Epithelial cell of esophagus (primary cell): ENCODE data around the gene NPHS1.
A peak's percentile ranks its signal among the peaks of the same experiment; 100 is the strongest.

Experiments used
- DNase-seq: peaks from one replicate; pipeline ENCODE4 v3.0.0; 2010; ENCODE audit warnings: low read depth
- H3K4me3 ChIP-seq: 2 replicates; pipeline ENCODE4 v1.5.1; 2011; ENCODE audit warnings: mild to moderate bottlenecking, low read length, control low read depth
- TF ChIP-seq, protein P1 (sequence below): IDR thresholded peaks from 2 replicates; pipeline ENCODE4 v1.5.1; 2011; ENCODE audit warnings: low read depth, mild to moderate bottlenecking, low read length, control low read depth, inconsistent platforms; ENCODE audit not compliant: insufficient read depth; ENCODE audit errors: missing control alignments

The NPHS1 gene

DNA sequence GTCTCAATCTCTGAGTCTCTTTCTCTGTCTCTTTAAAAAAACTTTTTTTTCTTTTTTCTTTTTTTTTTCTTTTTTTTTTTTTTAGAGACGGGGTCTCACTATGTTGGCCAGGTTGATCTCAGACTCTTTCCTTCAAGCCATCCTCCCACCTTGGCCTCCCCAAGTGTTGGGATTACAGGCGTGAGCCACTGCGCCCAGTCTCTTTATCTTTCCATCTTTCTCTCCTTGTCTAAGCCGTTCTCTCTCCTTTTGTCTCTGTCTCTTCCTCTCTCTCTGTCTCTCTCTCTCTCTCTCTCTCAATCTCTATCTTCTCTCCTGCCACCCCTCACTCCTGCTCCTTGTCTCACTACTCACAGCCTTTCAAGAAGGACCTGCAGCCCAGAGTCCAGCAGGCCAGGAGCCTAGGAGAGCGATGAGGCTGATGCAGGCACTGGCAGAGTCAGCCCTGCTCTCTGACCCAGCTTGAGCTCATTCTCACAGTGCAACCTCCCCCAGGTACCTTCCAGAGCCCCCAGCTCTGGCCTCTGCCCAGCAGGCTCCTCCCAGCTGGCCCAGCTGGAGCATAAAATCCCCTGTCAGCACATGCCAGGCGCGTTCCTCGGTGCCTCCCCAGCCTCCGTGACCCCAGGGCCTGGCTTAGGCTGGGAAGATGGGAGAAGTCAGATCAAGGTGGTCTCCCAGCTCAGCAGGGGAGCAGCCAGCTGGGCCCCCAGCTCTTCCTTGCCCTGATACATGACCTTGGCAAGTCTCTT lies at the start of gene NPHS1:
Gene NPHS1 (minus strand): TSS at position 476 of the 752 bp plus-strand sequence. CDS start 667 bp downstream, outside the sequence.
- DNase-seq, result no peak
- H3K4me3 ChIP-seq, result no peak within 1 kb of the TSS
- TF ChIP-seq, protein P1, sequence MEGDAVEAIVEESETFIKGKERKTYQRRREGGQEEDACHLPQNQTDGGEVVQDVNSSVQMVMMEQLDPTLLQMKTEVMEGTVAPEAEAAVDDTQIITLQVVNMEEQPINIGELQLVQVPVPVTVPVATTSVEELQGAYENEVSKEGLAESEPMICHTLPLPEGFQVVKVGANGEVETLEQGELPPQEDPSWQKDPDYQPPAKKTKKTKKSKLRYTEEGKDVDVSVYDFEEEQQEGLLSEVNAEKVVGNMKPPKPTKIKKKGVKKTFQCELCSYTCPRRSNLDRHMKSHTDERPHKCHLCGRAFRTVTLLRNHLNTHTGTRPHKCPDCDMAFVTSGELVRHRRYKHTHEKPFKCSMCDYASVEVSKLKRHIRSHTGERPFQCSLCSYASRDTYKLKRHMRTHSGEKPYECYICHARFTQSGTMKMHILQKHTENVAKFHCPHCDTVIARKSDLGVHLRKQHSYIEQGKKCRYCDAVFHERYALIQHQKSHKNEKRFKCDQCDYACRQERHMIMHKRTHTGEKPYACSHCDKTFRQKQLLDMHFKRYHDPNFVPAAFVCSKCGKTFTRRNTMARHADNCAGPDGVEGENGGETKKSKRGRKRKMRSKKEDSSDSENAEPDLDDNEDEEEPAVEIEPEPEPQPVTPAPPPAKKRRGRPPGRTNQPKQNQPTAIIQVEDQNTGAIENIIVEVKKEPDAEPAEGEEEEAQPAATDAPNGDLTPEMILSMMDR, result no peak

DNA sequence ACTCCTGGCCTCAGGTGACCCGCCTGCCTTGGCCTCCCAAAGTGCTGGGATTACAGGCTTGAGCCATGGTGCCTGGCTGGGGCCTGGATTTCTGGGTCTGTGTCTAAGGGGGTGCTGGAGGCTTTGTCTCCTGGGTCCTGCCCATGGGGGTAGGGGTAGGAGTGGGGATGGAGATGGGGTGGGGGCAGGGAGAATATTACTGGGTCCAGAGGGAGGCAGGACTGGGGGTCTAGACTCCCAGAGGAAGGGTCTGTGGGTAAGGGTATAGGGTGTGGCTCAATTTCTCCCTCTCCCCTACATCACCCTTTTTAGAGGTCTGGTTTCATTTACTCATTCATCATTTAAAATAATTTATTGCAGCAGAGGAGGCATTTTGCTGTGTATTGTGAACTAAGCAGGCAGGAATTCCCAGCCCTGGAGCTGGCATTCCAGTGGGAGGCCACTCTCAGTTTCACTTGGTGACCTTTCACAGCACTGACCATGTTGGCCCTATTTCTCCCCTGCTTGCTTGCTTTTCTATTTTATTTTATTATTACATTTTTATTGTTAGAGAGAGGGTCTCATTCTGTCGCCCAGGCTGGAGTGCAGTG lies 48.8 kb upstream of the NPHS1 start:
- H3K4me3 ChIP-seq, result no peak overlapping the region
- TF ChIP-seq, protein P1, result no peak
- DNase-seq, result peak; percentile 8

GRCh38 chr19:35899547-35900214 lies 47.4 kb upstream of the NPHS1 start:
- TF ChIP-seq, protein P1, result no peak
- H3K4me3 ChIP-seq, result peak overlapping the region; percentile 78
- DNase-seq, result peak; percentile 90

- no peak for DNase-seq
- TF ChIP-seq, protein P1, result no peak
Measured at GRCh38 chr19:35898499-35898809, 46.1 kb upstream of the NPHS1 start.

DNA sequence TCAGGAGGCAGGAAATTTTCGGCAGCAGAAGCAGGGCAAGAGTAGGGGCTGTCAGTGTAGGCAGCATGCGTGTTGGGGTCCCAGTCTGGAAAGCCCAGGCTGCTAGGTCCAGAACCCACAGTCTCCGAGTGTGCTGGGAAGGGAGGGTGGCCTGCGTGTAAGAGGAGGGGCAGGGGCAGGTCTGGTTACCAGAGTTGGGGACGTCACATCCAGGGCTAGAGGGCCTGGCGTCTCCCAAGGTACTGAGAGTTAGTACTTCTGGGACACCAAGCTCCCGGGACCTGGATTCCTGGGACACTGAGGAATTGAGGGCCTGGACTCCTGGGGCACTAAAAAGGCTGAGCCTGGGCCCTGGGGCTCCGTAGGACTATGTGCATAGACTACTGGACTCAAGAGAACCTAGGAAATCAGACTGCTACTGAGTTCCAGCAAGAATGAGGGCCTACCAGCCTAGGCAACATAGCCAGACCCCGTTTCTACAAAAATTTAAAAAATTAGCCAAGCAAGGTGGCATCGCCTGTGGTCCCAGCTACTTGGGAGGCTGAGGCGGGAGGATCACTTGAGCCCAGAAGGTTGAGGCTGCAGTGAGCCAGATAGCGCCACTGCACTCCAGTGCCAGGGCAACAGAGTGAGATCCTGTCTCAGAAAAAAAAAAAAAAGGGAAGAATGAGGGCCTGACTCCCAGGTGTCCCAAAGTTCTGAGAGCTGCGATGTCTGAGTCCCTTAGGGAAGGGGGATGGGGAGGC lies 45.6 kb upstream of the NPHS1 start:
- H3K4me3 ChIP-seq, result peak overlapping the region; percentile 78
- no peak for DNase-seq
- TF ChIP-seq, protein P1, result no peak

More at GRCh38 chr19:35898499-35898809, 46.1 kb upstream of the NPHS1 start:
- peak overlapping the region; percentile 78 for H3K4me3 ChIP-seq

DNA sequence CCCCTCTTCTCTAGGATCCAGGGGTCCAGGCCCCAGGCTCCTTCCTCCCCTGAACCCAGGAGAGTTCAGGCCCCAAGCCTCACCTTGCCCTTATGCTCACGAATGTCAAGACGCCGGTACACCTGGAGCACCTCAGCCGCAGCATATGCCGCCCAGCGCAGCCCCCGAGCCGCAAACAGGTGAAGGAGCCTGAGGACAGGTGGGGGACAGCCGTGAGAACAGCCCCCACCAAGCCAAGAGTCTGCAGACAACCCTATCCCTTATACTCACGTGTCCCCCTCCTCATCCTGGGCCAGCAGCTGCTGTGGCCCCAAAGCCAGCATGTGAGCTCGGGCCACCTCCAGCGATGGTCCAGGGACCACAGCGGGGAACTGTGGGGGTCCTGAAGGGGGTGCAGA lies 44.3 kb upstream of the NPHS1 start:
- H3K4me3 ChIP-seq, result no peak overlapping the region
- DNase-seq, result no peak
- TF ChIP-seq, protein P1, result no peak
